GM12874 (cell line): ENCODE measurements around the gene HES2.
A peak's percentile ranks its signal among the peaks of the same experiment; 100 is the strongest.

ENCODE experiments used
- CTCF ChIP-seq: IDR thresholded peaks from 2 replicates; pipeline ENCODE4 v1.5.1; 2011; ENCODE audit warnings: low read depth, mild to moderate bottlenecking, control low read depth, low read length, moderate library complexity; ENCODE audit not compliant: insufficient read depth

HES2 gene

DNA sequence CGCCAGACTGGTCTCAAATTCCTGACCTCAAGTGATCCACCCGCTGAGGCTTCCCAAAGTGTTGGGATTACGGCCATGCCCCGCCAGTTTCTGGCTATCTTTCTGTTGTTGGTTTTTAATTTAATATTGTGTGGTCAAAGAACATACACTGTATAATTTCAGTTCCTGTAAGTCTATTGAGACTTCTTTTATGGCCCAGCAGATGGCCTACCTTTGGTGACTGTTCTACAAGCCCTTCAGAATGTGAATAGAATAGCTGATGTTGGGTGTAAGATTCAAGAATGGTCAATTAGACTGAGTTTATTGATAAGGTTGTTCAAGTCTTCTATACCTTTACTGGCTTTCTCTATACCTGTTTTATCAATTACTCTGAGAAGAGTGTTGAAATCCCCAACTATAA, 10.7 kb downstream of the HES2 start:
- TF ChIP-seq CTCF: no peak

DNA sequence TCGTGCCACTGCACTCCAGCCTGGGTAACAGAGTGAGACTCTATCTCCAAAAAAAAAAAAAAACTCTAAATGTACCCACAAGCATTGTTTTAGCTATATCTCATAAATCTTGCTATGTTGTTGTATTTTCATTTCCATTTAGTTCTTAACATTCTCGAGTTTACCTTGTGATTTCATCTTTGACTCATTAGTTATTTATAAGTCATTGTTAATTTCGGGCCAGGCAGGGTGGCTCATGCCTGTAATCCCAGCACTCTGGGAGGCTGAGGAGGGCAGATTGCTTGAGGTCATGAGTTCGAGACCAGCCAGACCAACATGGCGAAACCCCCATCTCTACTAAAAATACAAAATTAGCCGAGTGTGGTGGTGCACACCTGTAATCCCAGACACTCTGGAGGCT, 11.7 kb downstream of the HES2 start:
- no peak for TF ChIP-seq CTCF

- TF ChIP-seq CTCF: no peak
These were observed 18.0 kb downstream of the HES2 start for GRCh38 chr1:6401673-6402072.

DNA sequence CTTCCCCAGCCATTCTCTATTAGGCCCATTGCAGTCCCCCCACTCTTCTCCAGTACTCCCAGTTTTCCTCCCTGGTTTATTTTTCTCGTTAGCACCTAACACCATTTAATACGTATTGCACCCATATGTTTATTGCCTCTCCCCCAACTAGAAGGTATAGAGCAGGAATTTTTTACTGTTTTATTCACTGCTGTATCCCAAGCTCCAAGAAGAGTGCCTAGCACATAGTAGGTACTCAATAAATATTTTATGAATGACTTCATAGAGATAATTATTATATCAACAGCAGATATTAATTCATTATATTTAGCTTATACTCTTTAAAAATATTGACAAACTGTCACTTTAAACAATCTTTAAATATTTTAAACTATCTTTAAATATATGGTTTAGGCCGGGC, 20.4 kb downstream of the HES2 start:
- no peak for TF ChIP-seq CTCF

- no peak for TF ChIP-seq CTCF
These were observed 21.8 kb downstream of the HES2 start for GRCh38 chr1:6397844-6398441.

DNA sequence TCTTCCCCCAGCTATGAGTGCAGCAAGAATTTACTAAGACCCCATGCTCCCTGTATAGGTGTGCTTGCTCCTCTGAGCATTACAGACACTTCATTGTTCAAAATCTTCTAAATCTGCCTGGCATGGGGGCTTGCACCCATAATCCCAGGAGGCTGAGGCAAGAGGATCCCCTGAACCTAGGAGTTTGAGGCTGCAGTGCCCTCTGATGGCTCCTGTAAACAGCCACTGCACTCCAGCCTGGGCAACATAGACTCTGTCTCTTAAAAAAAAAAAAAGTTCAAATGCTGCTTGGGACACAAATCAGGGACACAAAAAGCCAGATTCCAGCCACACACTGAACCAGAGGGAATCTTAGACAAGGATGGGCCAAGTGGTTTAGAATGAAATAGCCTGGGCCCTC, 22.7 kb downstream of the HES2 start:
- TF ChIP-seq CTCF: peak; percentile 10; the same call in 1 of the 2 replicates

DNA sequence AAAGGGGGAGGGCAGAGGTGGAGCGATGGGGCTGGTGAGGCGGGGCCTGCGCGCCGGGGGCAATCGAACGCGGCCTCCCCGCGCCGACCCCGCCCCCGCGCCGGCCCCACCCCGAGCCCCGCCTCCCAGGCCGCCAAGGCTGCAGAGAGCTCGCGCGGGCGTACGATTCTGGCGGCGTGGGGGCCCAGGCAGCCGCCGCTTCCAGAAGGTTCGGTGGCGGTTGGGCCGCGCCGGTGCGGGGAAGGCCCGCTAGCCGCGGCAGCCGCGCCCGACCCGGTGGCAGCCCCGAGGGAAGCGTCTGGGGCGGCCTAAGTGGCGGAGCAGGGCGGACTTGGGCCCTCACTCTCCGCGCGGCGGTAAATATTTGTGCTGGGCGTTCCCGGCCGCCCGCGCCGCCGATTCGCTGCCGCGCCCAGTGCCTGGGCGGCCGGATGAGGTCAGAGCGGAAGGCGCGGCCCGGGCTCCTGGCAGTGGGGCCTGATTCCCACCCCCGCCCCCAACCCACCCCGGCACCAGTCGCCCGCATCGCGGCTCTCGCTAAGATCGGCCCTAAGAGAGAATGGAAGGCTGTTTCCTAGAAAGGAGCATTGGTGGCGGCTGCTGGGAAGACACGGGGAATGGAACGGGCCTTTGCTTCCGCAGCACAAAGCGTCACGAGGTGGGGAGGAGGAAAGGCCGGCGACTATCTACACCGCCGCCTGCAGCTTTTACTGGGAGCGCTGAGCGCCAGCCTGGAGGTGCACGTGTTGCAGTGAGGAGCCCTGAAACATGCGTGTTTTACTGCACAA, 26.1 kb downstream of the HES2 start, which contains the start of gene ACOT7:
Gene ACOT7, minus strand, starts transcription at position 368 of the 788 bp plus-strand sequence. CDS start 368 bp downstream, outside the sequence.
- no peak for TF ChIP-seq CTCF
